ENCODE data around the gene NCKAP5L.
"Not testable (repeated sequence)": the region's sequence is repeated elsewhere in the genome, so short reads cannot be mapped to it uniquely, and the experiment has no call there.

Gene NCKAP5L

GRCh38 chr12:49777341-49777740 lies 50.9 kb downstream of the NCKAP5L start:
- no peak for DNase-seq

DNA sequence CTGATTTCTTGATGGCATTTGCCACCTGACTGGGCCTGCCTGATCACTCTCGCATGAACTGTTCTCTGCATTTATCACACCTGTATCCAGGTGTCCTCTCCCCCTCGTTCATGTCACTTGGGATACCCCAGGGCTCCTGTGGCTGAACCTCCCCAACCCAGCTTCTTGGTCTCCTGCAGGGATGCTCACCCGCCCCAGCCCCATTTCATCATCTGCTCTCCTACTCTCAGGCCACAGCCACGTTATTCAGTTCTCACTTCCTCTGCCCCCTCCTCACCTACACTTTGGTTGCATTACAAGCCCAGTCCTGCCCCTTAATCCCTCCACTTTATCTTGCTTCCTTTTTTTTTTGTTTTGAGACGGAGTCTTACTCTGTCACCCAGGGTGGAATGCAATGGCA lies 51.4 kb downstream of the NCKAP5L start:
- DNase-seq: no peak

DNA sequence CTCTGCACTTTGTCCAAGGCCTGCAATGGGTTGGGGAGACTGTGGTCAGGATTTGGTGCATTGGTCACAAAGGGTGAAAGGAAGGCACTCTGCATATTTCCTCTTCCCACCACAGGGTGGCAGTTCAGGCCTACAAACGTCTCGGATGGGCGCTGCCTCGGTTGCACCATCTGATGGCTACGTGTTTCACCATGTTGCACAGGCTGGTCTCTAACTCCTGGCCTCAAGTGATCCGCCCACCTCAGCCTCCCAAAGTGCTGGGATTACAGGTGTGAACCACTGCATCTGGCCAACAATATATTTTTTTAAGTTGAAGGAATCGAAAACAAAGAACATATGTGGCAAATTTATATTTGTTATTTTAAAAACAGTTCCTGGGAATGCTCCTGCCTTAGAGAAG lies 51.8 kb downstream of the NCKAP5L start:
- DNase-seq: peak; percentile 80

GRCh38 chr12:49773102-49773501 lies 55.1 kb downstream of the NCKAP5L start:
- DNase-seq: not testable (repeated sequence)

- DNase-seq: no peak
Observed at GRCh38 chr12:49767333-49767732, 60.9 kb downstream of the NCKAP5L start.

DNA sequence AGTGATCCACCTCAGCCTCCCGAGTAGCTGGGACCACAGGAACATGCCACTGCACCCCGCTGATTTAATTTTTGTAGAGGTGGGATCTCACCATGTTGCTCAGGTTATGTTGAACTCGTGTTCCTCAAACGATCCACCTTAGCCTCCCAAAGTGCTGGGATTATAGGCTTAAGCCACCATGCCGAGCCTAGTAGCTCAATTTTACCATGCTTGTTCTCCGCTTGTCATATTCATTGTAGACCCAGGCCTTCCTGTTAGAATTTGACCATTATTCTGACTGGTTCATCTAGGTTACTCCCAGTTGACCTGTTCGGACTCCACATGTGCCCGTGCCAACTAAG lies 62.1 kb downstream of the NCKAP5L start:
- DNase-seq: no peak

DNA sequence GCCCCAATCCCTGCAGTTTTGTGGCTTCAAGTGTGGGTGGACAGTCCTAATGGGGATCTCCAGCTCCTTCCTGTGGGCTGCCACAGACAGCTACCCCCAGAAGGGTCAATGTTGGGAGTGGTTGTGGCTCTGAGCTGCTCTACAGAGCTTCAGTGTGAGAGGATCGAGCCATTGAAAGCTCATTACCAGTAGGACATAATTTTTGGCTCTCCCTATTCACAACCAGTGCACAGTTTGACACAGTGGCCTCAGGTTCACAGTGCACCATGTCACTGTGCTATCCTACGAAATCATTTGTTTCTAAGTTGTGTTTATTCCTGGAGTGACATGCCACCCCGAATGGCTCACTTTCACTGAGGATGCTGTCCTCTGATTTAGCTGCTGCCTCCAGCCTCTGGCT lies 64.1 kb downstream of the NCKAP5L start:
- DNase-seq: no peak

DNA sequence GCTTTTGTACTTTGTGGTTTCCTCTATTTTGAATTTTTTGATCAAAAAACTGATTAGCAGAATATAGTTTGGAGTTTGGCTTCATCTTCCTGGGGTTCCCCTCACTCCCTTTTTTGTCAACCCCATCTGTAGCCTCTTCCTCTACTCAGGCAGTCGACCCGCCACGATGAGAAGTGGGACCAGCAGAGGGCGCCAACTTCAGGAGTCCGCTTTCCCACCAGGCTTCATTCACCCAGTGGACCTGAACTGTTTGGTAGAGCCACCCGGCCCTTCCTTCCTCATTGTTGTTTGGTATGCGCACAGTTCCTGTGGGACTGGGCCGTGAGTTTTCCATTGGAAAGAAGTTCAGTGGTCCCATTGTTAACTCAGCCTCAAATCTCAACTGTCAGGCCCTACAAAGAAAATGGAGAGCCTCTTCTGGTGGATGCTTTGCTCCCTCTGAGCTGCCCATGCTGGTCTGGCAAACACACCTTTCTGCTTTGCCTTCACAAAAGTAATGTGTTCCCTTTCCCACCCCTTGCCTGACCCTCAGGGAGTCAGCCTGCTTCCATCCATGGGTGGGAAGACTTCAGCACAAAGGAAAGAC lies 65.1 kb downstream of the NCKAP5L start:
- peak; percentile 80 for DNase-seq

- DNase-seq: peak; percentile 37
Observed at GRCh38 chr12:49762468-49762847, 65.8 kb downstream of the NCKAP5L start.

DNA sequence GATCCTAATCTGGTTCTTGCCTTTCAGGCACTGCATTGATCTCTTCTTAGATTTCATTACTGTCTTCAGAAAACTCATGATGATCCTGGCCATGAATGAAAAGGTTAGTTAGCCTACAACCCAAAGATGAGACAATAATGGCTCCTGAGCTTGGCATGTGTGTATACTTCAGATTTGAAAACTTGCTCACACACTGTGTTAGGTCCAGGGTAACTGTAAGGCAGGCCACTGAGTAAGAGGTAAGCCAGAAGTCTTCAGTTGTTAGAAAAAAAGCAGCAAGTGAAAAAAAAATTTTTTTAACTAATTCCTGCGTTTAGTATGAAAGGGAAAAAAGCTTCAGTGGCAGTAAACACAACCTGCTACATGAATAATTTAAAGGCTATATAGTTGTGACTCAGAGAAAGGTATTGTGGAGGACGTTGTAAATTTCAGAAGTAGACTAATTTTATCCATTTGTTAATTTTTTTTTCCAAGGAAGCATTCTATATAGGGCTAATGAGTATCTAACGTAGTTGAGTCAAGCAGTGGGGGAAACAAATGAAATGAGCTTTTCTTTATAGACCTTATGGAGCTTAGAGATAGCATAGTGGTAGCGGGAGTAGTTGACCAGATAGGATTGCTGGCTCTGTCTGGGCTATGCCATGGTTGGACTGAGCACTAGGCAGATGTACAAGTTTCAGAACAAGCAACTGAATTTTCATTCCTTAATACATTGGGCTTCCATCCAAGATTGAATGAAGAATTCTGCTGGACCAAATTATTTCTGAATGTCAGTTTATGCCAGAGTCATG lies 66.3 kb downstream of the NCKAP5L start:
- DNase-seq: no peak

DNA sequence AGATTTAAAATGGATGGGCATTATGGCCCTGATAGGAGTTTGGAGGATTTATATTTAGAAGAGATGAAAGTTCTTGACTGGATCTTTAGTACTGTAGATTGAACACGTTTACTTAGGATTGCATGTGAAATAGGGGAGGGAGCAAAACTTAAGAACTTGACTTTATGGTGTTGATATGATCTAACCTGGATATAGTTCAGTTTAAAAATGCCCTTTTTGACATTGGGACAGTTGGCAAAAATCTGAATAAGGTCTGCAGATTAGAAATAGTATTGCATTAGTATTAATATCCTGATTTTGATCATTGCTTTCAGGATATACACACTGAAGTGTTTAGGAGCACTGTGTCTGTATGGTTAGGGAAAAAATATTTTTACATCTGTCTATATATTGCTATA lies 77.2 kb downstream of the NCKAP5L start:
- DNase-seq: no peak

DNA sequence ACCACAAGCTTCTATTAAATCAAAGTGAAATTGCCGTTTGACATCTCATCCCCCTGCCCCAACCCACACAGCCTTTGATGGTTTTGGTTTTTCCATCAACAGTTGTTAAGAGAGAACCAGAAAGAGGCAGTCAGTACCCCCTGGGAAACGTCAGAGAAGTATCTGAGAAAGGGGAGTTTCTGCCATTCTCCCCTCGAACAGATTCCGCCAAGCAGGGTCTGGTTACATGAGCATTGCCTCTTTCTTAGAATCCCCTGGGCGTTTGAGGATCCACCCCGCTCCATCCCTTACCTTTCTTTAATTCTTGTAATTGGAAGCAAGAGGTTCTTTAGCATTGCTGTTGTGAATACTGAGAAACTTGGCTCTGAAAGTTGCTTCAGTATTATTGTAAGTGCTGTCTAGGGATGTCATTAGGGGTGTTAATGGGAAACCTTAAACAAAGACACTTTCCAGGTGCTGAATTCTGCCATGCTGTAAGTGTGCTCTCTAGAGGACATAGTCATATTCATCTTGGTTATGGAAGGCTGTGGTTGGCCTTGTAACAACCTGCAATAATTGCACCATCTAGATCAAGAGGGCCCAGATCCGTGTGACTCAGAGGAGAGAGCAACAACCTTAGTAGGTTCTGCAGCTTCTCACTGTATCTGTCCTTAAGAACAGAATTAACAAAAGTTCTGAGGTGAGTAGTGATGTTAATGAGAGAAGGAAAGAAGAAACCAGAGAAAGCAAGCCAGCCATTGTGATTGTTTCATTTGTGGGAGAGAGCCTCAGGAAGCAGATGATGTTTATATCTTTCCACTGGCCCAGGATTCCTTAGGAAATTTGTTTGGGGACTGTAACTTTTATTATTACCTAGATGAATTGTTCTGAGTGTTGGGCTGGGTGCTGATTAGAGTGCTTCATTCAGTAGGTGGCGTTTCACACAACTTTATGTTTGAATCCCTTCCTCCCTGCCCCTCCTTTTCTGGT lies 77.9 kb downstream of the NCKAP5L start:
- peak; percentile 93 for DNase-seq

DNA sequence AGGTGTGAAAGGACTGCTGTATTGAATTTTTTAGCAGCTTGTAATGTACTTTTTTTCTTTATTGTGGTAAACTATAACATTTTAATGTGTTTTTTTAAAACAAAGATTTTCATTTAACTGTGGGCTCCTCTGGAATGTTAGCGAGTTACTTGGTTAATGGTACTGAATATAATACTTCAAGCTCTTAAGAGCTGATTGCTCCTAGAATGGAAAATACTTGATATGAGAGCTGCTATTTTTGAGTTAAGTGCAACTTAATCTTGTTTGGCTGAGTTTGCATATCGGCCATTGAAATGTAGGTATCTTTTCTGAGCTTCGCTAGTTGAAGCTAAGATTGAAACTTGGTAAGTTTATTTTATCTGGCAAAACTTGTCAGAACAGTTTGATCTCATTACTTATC lies 79.4 kb downstream of the NCKAP5L start:
- no peak for DNase-seq

- DNase-seq: peak; percentile 38
Observed at GRCh38 chr12:49748306-49748705, 79.9 kb downstream of the NCKAP5L start.

DNA sequence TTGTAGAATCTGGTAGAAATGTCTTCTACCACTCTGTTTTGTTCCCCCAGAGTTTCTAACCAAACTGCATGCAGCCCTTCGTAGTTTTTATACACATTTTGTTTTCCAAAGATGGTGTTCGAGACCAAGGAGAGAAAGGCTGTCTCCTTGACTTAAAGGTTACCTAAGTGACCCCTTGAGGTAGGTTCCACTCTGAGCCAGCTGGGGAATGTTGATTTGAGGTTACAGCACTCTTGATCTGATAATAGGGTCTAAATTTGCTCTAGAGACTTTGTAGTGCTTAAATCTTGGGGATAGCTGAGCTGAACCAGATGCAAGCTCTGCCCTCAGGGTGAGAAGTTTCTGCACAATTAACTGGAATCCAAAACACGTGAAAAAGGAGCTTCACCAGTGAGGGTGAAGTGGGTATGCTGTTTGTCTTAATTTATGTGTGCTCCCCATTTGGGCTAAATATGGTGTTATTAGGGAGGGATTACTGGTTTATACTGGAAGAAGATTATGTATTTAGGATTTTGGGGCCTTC lies 83.8 kb downstream of the NCKAP5L start:
- DNase-seq: no peak

GRCh38 chr12:49741882-49742620 lies 86.2 kb downstream of the NCKAP5L start:
- DNase-seq: peak; percentile 94
